ENCODE measurements around the gene PEX16. TPM values are rescaled to one million over a fixed set of nuclear protein-coding genes. Genes with fewer than 3 reads are reported as not detected.

PEX16 gene
- 21.2 and 36.1 TPM in 2 replicates for total RNA-seq

DNA sequence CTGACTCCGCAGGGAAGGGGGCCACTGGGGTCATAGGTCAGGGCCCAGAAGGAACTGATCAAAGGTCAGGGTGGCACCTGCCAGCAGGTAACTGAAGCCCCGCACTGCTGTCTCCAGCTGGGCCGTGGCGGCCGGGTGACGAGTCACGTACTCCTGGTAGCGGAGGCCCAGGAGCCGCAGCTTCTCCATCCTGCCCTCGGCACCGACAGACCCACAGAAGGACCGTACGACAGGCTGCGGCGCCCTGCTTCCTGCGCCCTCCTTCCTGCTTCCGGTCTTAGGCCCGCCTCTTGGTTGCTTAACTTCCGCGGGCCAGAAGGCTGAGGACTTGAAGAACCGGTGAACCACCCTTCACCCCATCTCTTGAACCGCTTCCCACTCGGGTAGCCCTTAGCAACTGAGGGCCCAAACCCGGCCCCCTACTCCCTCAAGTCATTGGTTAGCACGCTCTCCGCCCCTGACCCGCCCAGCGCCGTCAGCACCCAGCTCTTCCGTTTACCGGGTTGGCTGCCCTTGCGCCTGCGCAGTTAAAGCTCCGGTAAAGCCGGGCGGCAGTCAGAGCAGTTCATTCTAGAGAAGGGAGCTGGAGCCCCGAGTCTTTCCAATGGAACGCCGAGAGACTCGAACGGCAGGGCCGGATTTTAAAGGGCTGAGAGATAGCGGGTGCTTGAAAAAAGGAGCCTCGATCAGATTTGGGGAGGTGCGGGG is at the start of gene PEX16:
TSS of gene PEX16 (minus strand) at position 255 of the 708 bp plus-strand sequence. CDS start at position 189, 66 bp downstream.

GRCh38 chr11:45922425-45923082 is 4.9 kb upstream of the PEX16 start, which contains the start of gene LARGE2:
Gene LARGE2, plus strand, starts transcription at chr11:45922656. Its CDS starts 227 bp downstream, at chr11:45922883.

GRCh38 chr11:45906965-45907611 is 10.6 kb downstream of the PEX16 start, which contains the start of gene FREY1:
Gene FREY1, minus strand, starts transcription at chr11:45907271. Its CDS starts 26 bp downstream, at chr11:45907245.

GRCh38 chr11:45885274-45885920 is 32.3 kb downstream of the PEX16 start, which contains the start of gene MAPK8IP1:
Gene MAPK8IP1, plus strand, starts transcription at chr11:45885651. Its CDS starts 170 bp downstream, at chr11:45885821.

Other genes with a start within 250 kb of the PEX16 start
- 25.3 and 32.0 TPM in 2 replicates for gene SLC35C1, start 112.7 kb downstream of the PEX16 start, total RNA-seq
- gene CRY2, start 70.4 kb downstream of the PEX16 start, total RNA-seq, result 12.3 and 15.2 TPM in 2 replicates
- 6.8 and 9.7 TPM in 2 replicates for gene MAPK8IP1, start 32.2 kb downstream of the PEX16 start, total RNA-seq
- 0.72 and 0.88 TPM in 2 replicates for gene FREY1, start 10.6 kb downstream of the PEX16 start, total RNA-seq
- not detected in 2 replicates for gene LARGE2, start 4.8 kb upstream of the PEX16 start, total RNA-seq
- 14.7 and 16.3 TPM in 2 replicates for gene PHF21A, start 203.6 kb upstream of the PEX16 start, total RNA-seq

Data from placental pericyte (primary cell).